Skin epidermis (tissue), 12 donors: ENCODE data around the gene NOSIP.

Source experiments
- H3K27ac ChIP-seq, 21 experiments: fragments of 200-600 bp; sonication (generic) in 11 of 21; one replicate each; pipeline ENCODE4 v1.5.0; 2020; ENCODE audit warnings: mild to moderate bottlenecking in 3 of 21, inconsistent platforms in 2 of 21, moderate library complexity in 2 of 21
- H3K4me3 ChIP-seq, 7 experiments: fragments of 200-600 bp; sonication (generic) in 2 of 7; one replicate each; pipeline ENCODE4 v1.5.0; 2020; ENCODE audit warnings: inconsistent platforms in 2 of 7, mild to moderate bottlenecking in 2 of 7, moderate library complexity in 1 of 7

The NOSIP gene

DNA sequence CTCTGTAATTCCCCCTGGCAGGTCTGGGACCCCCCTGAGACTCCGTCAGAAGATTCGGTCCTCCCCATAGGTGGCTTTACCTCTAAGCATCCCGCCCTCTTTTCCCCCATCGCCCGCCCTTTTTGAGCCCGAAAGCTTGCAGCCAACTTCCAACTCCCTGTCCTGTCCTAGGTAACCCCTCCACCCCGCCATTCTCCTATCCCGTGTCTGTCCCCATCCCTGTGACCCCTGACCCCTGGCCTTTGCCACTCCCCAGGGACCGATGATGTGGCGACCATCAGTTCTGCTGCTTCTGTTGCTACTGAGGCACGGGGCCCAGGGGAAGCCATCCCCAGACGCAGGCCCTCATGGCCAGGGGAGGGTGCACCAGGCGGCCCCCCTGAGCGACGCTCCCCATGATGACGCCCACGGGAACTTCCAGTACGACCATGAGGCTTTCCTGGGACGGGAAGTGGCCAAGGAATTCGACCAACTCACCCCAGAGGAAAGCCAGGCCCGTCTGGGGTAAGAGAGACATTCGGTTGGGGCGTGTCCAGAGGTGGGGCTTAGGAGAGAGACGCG is 52.1 kb downstream of the NOSIP start:
- Histone ChIP-seq H3K4me3 (peak overlapping the region; percentile 23 to 45 (median 37)), H3K27ac (peak overlapping the region in 18 of 21 experiments; percentile 4 to 83 (median 62))

DNA sequence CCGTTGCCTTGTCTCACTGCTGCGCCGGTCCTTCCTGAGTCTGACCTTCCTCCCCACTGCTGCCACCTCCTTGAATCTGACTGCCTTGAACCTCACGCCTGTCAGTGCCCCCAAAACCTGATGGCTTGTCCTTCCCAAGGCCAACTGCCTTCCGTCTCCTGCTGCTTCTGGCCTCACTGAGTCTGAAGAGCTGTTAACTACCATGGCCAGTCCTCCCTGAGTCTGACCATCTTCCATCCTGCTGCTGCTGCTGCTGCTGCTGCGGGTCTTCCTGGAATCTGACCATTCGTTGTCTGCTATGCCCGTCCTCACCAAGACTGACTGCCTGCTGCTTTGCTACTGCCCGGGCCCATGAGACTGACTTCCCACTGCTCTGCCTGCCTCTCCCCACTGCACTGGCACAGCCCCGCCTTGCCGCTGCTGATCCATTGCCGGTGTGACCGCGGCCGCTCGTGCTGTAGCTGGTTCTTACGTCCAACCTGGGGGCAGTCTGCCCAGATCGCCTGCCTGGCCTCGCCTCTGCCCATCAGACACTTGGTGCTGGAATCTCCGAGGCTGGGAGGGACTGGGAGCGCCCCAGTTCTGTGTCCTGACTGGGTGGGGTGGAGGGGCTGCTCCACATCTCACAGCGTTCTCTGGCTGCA is 55.4 kb downstream of the NOSIP start:
- no peak overlapping the region for H3K27ac ChIP-seq

DNA sequence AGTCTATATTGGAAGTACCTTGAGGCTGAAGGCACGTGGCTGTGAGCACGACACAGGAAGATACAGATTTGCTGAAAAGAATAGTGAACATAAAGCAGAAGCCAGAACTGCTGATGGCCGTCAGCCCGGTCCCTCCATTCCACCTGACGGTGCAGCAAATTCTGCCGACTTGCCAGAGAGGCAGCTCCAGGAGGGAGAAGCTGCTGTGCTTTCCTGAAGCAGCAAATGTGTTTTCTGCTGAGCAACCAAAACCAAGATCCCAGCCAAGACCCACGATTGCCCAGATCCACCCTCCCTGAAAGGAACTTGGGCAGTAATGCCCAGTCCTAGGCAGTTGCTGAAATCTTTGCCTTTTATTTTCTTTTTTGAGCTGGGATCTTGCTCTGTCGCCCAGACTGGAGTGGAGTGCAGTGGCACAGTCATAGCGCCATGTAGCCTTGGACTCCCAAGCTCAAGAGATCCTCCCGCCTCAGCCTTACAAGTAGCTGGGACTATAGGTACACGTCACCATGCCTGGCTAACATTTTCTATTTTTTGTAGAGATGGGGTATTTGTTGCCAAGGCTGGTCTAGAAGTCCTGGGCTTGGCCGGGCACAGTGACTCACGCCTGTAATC is 59.5 kb downstream of the NOSIP start:
- H3K27ac ChIP-seq = peak overlapping the region in 2 of 21 experiments; percentile 6 to 43
- no peak overlapping the region for H3K4me3 ChIP-seq

More for the DNA sequence above, 55.4 kb downstream of the NOSIP start:
- no peak overlapping the region for H3K4me3 ChIP-seq

DNA sequence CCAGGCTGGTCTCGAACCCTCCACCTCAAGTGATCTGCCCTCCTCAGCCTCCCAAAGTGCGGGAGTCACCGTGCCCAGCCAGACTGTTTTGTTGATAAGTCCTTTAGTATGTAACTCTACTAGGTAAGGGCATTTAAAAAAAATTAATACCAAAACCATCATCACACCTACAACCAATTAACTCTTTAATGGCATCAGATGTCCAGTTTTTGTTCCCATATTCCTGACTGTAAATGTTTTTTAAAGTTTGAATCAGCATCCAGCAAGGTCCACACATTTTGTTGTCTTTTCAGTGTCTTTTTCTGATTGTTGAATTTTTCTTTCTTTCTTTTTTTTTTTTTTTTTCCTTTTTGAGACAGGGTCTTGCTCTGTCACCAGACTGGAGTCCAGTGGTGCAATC is 62.3 kb downstream of the NOSIP start:
- no peak overlapping the region for H3K27ac ChIP-seq
- no peak overlapping the region for H3K4me3 ChIP-seq

DNA sequence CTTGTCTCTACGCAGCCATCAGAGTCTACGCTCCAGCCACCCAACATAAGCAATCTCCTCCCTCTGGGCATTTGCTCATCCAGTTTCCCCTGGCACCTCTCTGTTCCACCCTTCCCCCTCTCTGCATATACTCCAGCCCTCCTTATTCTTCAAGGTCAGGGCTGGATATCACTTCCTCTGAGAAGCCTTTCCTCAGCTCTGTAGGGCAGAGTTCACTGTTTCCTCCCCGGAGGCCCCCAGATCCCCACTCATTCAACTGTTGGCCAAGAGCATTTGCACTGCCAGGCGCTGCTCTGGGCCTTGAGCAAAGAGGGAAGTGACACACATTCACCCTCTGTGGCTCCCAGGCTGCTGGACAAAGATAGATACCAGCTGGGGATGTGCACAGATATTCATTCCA is 64.6 kb downstream of the NOSIP start:
- Histone ChIP-seq H3K27ac (peak overlapping the region in 9 of 21 experiments; percentile 3 to 48 (median 34)), H3K4me3 (no peak overlapping the region)

DNA sequence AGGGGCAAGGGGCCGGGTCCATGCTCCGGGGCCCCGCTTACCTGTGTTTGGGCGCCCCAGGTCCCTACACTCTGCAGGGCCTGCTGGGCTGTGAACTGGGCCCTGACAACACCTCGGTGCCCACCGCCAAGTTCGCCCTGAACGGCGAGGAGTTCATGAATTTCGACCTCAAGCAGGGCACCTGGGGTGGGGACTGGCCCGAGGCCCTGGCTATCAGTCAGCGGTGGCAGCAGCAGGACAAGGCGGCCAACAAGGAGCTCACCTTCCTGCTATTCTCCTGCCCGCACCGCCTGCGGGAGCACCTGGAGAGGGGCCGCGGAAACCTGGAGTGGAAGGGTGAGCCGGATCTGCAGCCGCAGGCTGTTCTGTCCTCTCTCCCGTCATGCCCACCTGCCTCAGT is 66.2 kb downstream of the NOSIP start:
- Histone ChIP-seq H3K27ac (peak overlapping the region in 12 of 21 experiments; percentile 79 to 93 (median 88)), H3K4me3 (peak overlapping the region in 4 of 7 experiments; percentile 60 to 80 (median 72))

DNA sequence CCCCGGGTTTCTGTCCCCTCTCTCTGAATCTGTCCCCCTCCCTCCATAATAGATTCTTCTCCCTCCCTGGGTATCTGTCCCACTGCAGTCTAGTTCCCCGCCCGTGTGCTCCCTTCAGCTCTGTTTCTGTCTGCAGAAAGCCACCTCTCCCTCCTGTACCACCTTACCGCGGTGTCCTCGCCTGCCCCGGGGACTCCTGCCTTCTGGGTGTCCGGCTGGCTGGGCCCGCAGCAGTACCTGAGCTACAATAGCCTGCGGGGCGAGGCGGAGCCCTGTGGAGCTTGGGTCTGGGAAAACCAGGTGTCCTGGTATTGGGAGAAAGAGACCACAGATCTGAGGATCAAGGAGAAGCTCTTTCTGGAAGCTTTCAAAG is 66.6 kb downstream of the NOSIP start:
- peak overlapping the region in 20 of 21 experiments; percentile 68 to 93 (median 88) for H3K27ac ChIP-seq
- H3K4me3 ChIP-seq = peak overlapping the region; percentile 45 to 80 (median 64)

DNA sequence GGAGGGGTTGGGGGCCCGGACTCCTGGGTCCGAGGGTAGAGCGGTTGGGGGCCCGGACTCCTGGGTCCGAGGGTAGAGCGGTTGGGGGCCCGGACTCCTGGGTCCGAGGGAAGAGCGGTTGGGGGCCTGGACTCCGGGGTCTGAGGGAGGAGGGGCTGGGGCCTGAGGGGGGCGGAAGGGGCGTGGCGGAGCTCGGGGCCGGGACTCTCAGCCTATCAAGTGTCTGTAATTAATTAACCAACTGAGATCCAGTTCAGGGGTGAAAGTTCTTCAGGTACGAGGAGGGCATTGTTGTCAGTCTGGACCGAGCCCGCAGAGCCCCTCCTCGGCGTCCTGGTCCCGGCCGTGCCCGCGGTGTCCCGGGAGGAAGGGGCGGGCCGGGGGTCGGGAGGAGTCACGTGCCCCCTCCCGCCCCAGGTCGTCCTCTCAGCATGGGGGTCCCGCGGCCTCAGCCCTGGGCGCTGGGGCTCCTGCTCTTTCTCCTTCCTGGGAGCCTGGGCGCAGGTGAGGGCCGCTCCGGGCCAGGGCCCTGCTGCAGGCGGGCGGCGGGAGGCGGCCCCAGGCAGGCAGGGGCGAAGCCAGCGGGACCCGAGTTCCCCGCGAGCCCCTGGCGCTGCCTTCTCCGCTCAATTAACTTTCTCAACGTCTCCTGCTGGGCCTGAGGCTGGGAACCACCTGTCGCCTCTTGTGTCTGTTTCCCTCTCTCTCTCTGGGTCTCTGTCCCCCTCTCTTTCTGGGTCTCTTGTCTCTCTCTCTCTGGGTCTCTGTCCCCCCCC is 67.2 kb downstream of the NOSIP start:
- Histone ChIP-seq H3K27ac (peak overlapping the region; percentile 68 to 93 (median 88)), H3K4me3 (peak overlapping the region; percentile 45 to 80 (median 64))

DNA sequence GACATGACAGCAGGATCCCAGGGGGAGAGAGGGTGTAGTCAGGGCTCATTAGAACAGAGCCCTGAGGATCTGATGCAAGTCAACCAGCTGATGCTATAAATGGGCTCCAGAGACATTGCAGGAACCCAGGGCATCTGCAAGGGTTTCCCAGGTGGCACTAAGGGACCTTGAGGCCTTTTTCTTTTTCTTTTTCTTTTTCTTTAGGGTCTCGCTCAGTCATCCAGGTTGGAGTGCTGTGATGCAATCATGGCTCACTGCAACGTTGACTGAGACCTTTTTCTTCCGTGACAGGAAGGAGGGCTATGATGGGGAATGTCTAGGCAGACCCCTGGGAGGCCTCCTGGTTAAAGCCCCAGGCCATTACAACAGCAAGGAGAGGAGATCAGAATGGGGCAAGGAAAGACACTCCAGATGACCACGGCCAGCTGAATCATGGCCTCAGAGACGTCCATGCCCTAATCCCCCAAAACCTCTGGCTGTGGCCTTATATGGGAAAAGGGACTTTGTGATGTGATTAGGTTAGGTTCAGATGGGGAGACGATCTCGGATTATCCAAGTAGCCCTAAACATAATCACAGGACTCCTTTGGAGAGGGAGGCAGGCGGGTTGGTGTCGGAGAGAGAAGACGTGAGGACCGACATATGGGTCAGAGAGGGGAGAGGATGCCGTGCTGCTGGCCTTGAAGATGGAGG is 72.4 kb downstream of the NOSIP start:
- Histone ChIP-seq H3K4me3 (no peak overlapping the region), H3K27ac (no peak overlapping the region)

DNA sequence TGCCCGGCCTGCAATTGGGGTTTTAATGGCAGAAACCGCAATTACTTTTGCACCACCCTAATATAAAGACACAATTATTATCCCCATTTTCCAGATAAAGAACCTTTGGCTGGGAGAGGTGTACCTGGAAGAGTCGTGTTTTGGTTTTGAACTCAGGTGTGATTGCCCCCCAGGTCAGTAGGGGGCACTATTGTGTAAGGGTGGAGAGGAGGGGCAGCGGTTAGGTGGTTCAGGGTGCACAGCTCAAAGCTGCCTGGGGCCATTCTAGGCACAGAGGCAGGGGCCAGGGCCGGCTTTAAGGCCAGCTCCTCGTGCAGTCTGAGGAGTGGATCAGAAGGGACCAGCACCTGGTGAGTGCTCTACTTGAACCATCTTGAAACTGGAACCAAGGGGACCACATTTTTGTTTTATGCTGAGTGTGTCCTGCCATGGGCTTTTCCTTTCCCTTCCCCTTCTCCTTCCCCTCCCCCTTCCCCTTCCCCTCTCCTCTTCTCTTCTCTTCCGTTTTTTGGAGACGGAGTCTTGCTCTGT is 73.7 kb downstream of the NOSIP start:
- Histone ChIP-seq H3K27ac (no peak overlapping the region), H3K4me3 (no peak overlapping the region)
